GM12878 (cell line): ENCODE measurements around the gene ARL16. TPM values are rescaled to one million over a fixed set of nuclear protein-coding genes. Genes with fewer than 3 reads are reported as not detected.

Experiments
- ATAC-seq: fragments of 200-7000 bp; cut with Tn5 transposase; 3 replicates; pipeline ENCODE4 v1.9.1; 2020; ENCODE audit warnings: mild to moderate bottlenecking, moderate library complexity
- BruUV-seq: library from RNA; stranded (reverse); fragments of 400-500 nt; replicated peaks from 2 replicates; lab custom pipeline; 2021; lab: Mats Ljungman, UMichigan
- CTCF ChIA-PET: fragments of 300-600 bp; sonication (Branson Sonifier 250); formaldehyde crosslinking; extraction: SDS; loops from one replicate; lab custom pipeline; 2021; ENCODE audit warnings: inconsistent platforms; lab: Yijun Ruan, JAX
- POLR2A ChIA-PET: fragments of 350-600 bp; formaldehyde crosslinking; extraction: SDS; loops from one replicate; lab custom pipeline; 2021; ENCODE audit warnings: inconsistent platforms; lab: Charles Lee
- RAD21 ChIA-PET: fragments of 300-600 bp; sonication (Branson Sonifier 250); formaldehyde crosslinking; loops from one replicate; lab custom pipeline; 2023; ENCODE audit warnings: antibody characterized with exemption; ENCODE audit not compliant: unreplicated experiment; lab: Charles Lee
- SMC1A ChIA-PET: fragments of 300-600 bp; sonication (Branson Sonifier 250); formaldehyde crosslinking; loops from one replicate; lab custom pipeline; 2023; ENCODE audit not compliant: unreplicated experiment, uncharacterized antibody; lab: Charles Lee
- DNase-seq: peaks from one replicate; pipeline ENCODE4 v3.0.0-alpha.2; 2011; ENCODE audit warnings: low read depth, low spot score
- FAIRE-seq: peaks from 3 replicates; lab custom pipeline; 2011; peaks lifted over from hg19 to GRCh38; lab: Jason Lieb, UNC
- H2AFZ ChIP-seq: 2 replicates; pipeline ENCODE4 v1.6.0; 2011; ENCODE audit warnings: low read depth, low read length, control low read depth; ENCODE audit not compliant: control insufficient read depth
- H3K27ac ChIP-seq: 2 replicates; pipeline ENCODE4 v1.5.1; 2011; ENCODE audit warnings: control low read depth; ENCODE audit not compliant: control insufficient read depth, insufficient read depth
- H3K27me3 ChIP-seq, 2 experiments: replicated peaks in 1 of 2; 2 replicates each; pipeline versions ENCODE4 v1.6.0 to v1.6.1; 2011; ENCODE audit warnings: low read length in 1 of 2; ENCODE audit not compliant: control insufficient read depth in 2 of 2, insufficient read depth in 2 of 2
- H3K36me3 ChIP-seq, 2 experiments: 2 replicates each; pipeline ENCODE4 v1.5.1; 2011; ENCODE audit warnings: low read length in 1 of 2; ENCODE audit not compliant: control insufficient read depth in 2 of 2, insufficient read depth in 2 of 2
- H3K4me1 ChIP-seq: 2 replicates; pipeline ENCODE4 v1.6.1; 2011; ENCODE audit warnings: mild to moderate bottlenecking, low read length, moderate library complexity, mixed read lengths; ENCODE audit not compliant: control insufficient read depth, insufficient read depth
- H3K4me2 ChIP-seq: 2 replicates; pipeline ENCODE4 v1.6.0; 2011; ENCODE audit warnings: control low read depth; ENCODE audit not compliant: control insufficient read depth, insufficient read depth
- H3K4me3 ChIP-seq: fragments of 200-600 bp; sonication (generic); 2 replicates; pipeline ENCODE4 v1.5.1; 2016
- H3K79me2 ChIP-seq: 2 replicates; pipeline ENCODE4 v1.6.0; 2011; ENCODE audit warnings: low read length; ENCODE audit not compliant: control insufficient read depth, insufficient read depth
- H3K9ac ChIP-seq: 2 replicates; pipeline ENCODE4 v1.8.0; 2011; ENCODE audit warnings: low read length, control low read depth, mixed read lengths; ENCODE audit not compliant: control insufficient read depth, insufficient read depth
- H3K9me3 ChIP-seq: replicated peaks from 3 replicates; pipeline ENCODE4 v1.5.1; 2011; ENCODE audit warnings: mild to moderate bottlenecking, low read length; ENCODE audit not compliant: control insufficient read depth, insufficient read depth
- H4K20me1 ChIP-seq: 2 replicates; pipeline ENCODE4 v1.6.0; 2011; ENCODE audit not compliant: control insufficient read depth, insufficient read depth
- ATF7 ChIP-seq: fragments of 450-650 bp; IDR thresholded peaks from 2 replicates; pipeline ENCODE4 v1.6.1; 2016; ENCODE audit warnings: low read depth, mild to moderate bottlenecking
- ZNF592 ChIP-seq: fragments of 450-650 bp; IDR thresholded peaks from 2 replicates; pipeline ENCODE4 v1.6.1; 2017; ENCODE audit warnings: mild to moderate bottlenecking, moderate library complexity
- WGBS: methylation state at CpG from one replicate; pipeline ENCODE4 v1.1.6; 2016; ENCODE audit warnings: low lambda C conversion rate; ENCODE audit not compliant: insufficient replicate concordance, insufficient coverage; ENCODE audit errors: missing lambda C conversion rate; 5-methylcytosine and 5-hydroxymethylcytosine counted together
- in situ Hi-C: fragments of 300-500 bp; cut with MboI; formaldehyde crosslinking; loops from 9 replicates; pipeline ENCODE4 v1.14.3; 2018; ENCODE audit warnings: mixed read lengths
- intact Hi-C: fragments of 100-400 bp; cut with micrococcal nuclease; formaldehyde crosslinking; loops from one replicate; pipeline ENCODE4 v1.14.2; 2022; ENCODE audit not compliant: unreplicated experiment
- polyA plus RNA-seq, 11 experiments: library from polyadenylated mRNA; depleted of rRNA in 4 of 11; unstranded in 6 of 11; stranded (reverse) in 5 of 11; fragments of >200 nt; fragmentation: Nextera tagmentation in 4 of 11; fragmentation: Illumina TruSeq in 1 of 11; extraction: Ambion mirVana in 4 of 11; extraction: Trizol in 1 of 11; gene quantifications; 1 replicate in 1 of 11; 2 replicates in 10 of 11; pipeline versions ENCODE4 v1.2.1 to v1.2.3, GENCODE V29; 2011 to 2016; ENCODE audit warnings: inconsistent platforms in 2 of 11, missing spikeins in 2 of 11, low read depth in 1 of 11
- total RNA-seq, 4 experiments: library from RNA; depleted of rRNA in 3 of 4; stranded (reverse); fragments of >200 nt in 3 of 4; fragmentation: Illumina TruSeq in 1 of 4; extraction: Trizol in 1 of 4; gene quantifications; 2 replicates each; pipeline versions ENCODE4 v1.2.1 to v1.2.3, GENCODE V29; 2013 to 2021

ARL16 gene
- total and polyA plus RNA-seq, 10 of the 15 experiments (the other 5 are each of a cell fraction or from before 2014, with no cell fraction given) = 4.7 to 47.6 (median 30.9) TPM

GRCh38 chr17:81727324-81728031, 43.9 kb upstream of the ARL16 start:
- ChIA-PET RAD21 (no interaction called here), SMC1A (interaction anchor here (0.5 kb wide), 1 partner anchor 232 kb away, joined by 4 read pairs; no protein-coding TSS in a partner anchor), POLR2A (interaction anchor here (0.6 kb wide), 2 partner anchors 16 to 167 kb away, joined by 3 to 7 read pairs; no protein-coding TSS in a partner anchor), CTCF (interaction anchor here (0.8 kb wide), 1 partner anchor 8 kb away, joined by 3 read pairs; no protein-coding TSS in a partner anchor)
- Histone ChIP-seq H3K9ac (no peak overlapping the region), H3K4me2 (no peak overlapping the region), H4K20me1 (no peaks in the 10 kb centered on the region), H3K4me1 (no peaks in the 10 kb centered on the region; the same call in 1 of the 2 replicates), H2AFZ (no peak overlapping the region), H3K27ac (no peak overlapping the region), H3K4me3 (no peak overlapping the region), H3K27me3 (no peaks in the 10 kb centered on the region), H3K79me2 (no peaks in the 10 kb centered on the region), H3K9me3 (no peaks in the 10 kb centered on the region), H3K36me3 (no peaks in the 10 kb centered on the region)
- TF ChIP-seq ZNF592 (no peak), ATF7 (no peak)
- intact Hi-C loops = no loop called here
- FAIRE-seq (no peak), DNase-seq (no peak), ATAC-seq (no peak)
- in situ Hi-C loops = no loop called here
- WGBS = 86% methylated on average over 22 of the region's 23 CpGs
- no TSS peak for BruUV-seq
